ENCODE measurements around the gene CDK14.

DNA sequence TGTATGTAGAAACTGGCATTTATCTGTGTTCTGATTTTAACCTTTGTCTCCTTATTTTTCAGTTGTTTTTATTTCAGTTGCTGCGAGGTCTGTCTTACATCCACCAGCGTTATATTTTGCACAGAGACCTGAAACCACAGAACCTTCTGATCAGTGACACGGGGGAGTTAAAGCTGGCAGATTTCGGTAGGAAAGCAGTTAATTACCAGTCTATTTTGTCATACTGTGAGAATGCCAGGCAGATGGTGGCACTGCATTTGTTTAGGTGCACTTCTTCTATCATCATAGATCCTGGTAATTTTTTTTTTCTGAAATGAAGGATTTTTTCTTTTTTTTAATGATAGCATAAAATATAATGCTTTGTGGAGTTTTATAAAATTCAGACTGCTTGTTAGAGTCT is 321.4 kb downstream of the CDK14 start:
- TF ChIP-seq, protein P1, sequence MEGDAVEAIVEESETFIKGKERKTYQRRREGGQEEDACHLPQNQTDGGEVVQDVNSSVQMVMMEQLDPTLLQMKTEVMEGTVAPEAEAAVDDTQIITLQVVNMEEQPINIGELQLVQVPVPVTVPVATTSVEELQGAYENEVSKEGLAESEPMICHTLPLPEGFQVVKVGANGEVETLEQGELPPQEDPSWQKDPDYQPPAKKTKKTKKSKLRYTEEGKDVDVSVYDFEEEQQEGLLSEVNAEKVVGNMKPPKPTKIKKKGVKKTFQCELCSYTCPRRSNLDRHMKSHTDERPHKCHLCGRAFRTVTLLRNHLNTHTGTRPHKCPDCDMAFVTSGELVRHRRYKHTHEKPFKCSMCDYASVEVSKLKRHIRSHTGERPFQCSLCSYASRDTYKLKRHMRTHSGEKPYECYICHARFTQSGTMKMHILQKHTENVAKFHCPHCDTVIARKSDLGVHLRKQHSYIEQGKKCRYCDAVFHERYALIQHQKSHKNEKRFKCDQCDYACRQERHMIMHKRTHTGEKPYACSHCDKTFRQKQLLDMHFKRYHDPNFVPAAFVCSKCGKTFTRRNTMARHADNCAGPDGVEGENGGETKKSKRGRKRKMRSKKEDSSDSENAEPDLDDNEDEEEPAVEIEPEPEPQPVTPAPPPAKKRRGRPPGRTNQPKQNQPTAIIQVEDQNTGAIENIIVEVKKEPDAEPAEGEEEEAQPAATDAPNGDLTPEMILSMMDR (IDR thresholded peaks at IDR 0.05) = no peak
- TF ChIP-seq POLR2A (IDR thresholded peaks at IDR 0.05) = no peak
- no peak for TF ChIP-seq POLR2AphosphoS5 (IDR thresholded peaks at IDR 0.05)
